SK-N-SH (cell line): Measurements from ENCODE around the gene PYGB.

Source experiments
- CHD2 ChIP-seq: fragments of 150-350 bp; IDR thresholded peaks from 2 replicates; pipeline ENCODE4 v1.6.1; 2018; ENCODE audit warnings: low read length; ENCODE audit not compliant: partially characterized antibody
- CTCF ChIP-seq: fragments of 200-600 bp; sonication (generic); IDR thresholded peaks from 2 replicates; pipeline ENCODE4 v1.6.1; 2017; ENCODE audit warnings: antibody characterized with exemption, mild to moderate bottlenecking, moderate library complexity
- FOXM1 ChIP-seq: IDR thresholded peaks from 2 replicates; pipeline ENCODE4 v1.4.0; 2012; ENCODE audit warnings: low read depth, mild to moderate bottlenecking
- MEF2A ChIP-seq: IDR thresholded peaks from 2 replicates; pipeline ENCODE4 v1.4.0; 2012; ENCODE audit warnings: low read depth, borderline replicate concordance
- MXI1 ChIP-seq: IDR thresholded peaks from 2 replicates; pipeline ENCODE4 v1.6.1; 2012; ENCODE audit warnings: mild to moderate bottlenecking, low read depth, low read length, improper control_type of control experiment
- NFIC ChIP-seq: IDR thresholded peaks from 2 replicates; pipeline ENCODE4 v1.4.0; 2012; ENCODE audit warnings: borderline replicate concordance
- POLR2AphosphoS5 ChIP-seq: IDR thresholded peaks from 2 replicates; pipeline ENCODE4 v1.6.1; 2012; ENCODE audit warnings: low read depth, low read length
- SIN3A ChIP-seq: IDR thresholded peaks from 2 replicates; pipeline ENCODE4 v1.6.1; 2012; ENCODE audit warnings: low read depth, mild to moderate bottlenecking, low read length, moderate library complexity, borderline replicate concordance
- TEAD4 ChIP-seq: IDR thresholded peaks from 2 replicates; pipeline ENCODE4 v1.4.0; 2012; ENCODE audit warnings: mild to moderate bottlenecking, borderline replicate concordance; ENCODE audit not compliant: insufficient read depth
- ZBTB33 ChIP-seq: IDR thresholded peaks from 2 replicates; pipeline ENCODE4 v1.4.0; 2012; ENCODE audit warnings: low read depth, borderline replicate concordance
- TF ChIP-seq, protein P1 (sequence below): fragments of 150-350 bp; IDR thresholded peaks from 2 replicates; pipeline ENCODE4 v1.6.1; 2016; ENCODE audit warnings: mild to moderate bottlenecking, low read depth, low read length
- TF ChIP-seq, protein P2 (sequence below): IDR thresholded peaks from 2 replicates; pipeline ENCODE4; 2012

DNA sequence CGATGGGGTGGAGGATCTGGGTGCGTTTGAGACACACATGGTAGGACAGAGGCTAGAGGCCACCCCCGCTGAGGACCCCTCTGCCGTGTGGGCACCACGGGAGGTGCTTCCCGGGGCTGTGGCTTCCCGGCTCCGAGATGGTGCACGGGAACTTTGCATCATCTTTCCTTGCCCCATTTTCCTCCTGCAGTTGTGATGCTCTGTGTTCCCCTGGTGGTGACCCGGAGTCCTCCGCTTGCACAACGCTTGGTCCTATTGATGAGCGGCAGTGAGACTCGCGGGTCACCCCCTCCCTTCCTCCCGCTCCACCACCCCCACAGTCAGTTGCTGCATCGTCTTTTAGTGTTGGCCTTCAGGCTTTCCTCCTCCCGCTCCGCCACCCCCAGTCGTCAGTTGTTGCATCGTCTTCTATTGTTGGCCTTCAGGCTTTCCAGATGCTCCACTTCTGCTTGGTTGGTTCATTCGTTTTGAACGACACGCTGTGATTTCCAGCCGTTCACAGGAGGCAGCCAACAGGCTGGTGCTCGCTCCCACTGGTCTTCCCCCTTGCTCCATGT, 37.3 kb downstream of the PYGB start:
- TF ChIP-seq CHD2 = no peak
- TF ChIP-seq POLR2AphosphoS5 = no peak
- no peak for TF ChIP-seq ZBTB33
- no peak for TF ChIP-seq CTCF
- no peak for TF ChIP-seq MXI1
- TF ChIP-seq MEF2A = no peak
- TF ChIP-seq TEAD4 = no peak
- no peak for TF ChIP-seq FOXM1
- TF ChIP-seq, protein P1, sequence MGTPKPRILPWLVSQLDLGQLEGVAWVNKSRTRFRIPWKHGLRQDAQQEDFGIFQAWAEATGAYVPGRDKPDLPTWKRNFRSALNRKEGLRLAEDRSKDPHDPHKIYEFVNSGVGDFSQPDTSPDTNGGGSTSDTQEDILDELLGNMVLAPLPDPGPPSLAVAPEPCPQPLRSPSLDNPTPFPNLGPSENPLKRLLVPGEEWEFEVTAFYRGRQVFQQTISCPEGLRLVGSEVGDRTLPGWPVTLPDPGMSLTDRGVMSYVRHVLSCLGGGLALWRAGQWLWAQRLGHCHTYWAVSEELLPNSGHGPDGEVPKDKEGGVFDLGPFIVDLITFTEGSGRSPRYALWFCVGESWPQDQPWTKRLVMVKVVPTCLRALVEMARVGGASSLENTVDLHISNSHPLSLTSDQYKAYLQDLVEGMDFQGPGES = no peak
- no peak for TF ChIP-seq SIN3A
- TF ChIP-seq NFIC = no peak
- TF ChIP-seq, protein P2, sequence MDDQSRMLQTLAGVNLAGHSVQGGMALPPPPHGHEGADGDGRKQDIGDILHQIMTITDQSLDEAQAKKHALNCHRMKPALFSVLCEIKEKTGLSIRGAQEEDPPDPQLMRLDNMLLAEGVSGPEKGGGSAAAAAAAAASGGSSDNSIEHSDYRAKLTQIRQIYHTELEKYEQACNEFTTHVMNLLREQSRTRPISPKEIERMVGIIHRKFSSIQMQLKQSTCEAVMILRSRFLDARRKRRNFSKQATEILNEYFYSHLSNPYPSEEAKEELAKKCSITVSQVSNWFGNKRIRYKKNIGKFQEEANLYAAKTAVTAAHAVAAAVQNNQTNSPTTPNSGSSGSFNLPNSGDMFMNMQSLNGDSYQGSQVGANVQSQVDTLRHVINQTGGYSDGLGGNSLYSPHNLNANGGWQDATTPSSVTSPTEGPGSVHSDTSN = no peak
